Endothelial cell of umbilical vein (primary cell): ENCODE results near the gene JARID2.

Experiments used
- EZH2 ChIP-seq: IDR thresholded peaks from 2 replicates; pipeline ENCODE4 v1.6.1; 2012; ENCODE audit warnings: borderline replicate concordance, low read depth, mild to moderate bottlenecking, moderate library complexity, low read length, inconsistent platforms; ENCODE audit not compliant: severe bottlenecking
- FOS ChIP-seq: IDR thresholded peaks from 2 replicates; pipeline ENCODE4 v1.6.1; 2011; ENCODE audit warnings: mild to moderate bottlenecking, low read length, moderate library complexity, borderline replicate concordance; ENCODE audit not compliant: insufficient read depth
- GATA2 ChIP-seq: IDR thresholded peaks from 2 replicates; pipeline ENCODE4 v1.7.0; 2011; ENCODE audit warnings: low read depth, mild to moderate bottlenecking, moderate library complexity, mixed read lengths, low read length; ENCODE audit not compliant: insufficient read length, insufficient read depth
- JUN ChIP-seq: IDR thresholded peaks from 2 replicates; pipeline ENCODE4 v1.6.1; 2011; ENCODE audit warnings: borderline replicate concordance, low read depth; ENCODE audit not compliant: insufficient read length, insufficient read depth
- MAX ChIP-seq: IDR thresholded peaks from 2 replicates; pipeline ENCODE4 v1.6.1; 2011; ENCODE audit not compliant: insufficient read depth, insufficient read length
- MYC ChIP-seq: IDR thresholded peaks from one replicate; pipeline ENCODE4 v1.6.1; 2011; ENCODE audit warnings: mild to moderate bottlenecking, low read depth, low read length
- POLR2A ChIP-seq: IDR thresholded peaks from 2 replicates; pipeline ENCODE4 v1.6.1; 2012; ENCODE audit warnings: low read depth, mild to moderate bottlenecking, control low read depth, low read length
- POLR2AphosphoS5 ChIP-seq: IDR thresholded peaks from 2 replicates; pipeline ENCODE4 v1.6.1; 2012; ENCODE audit warnings: low read depth, mild to moderate bottlenecking, control low read depth, low read length, moderate library complexity; ENCODE audit not compliant: insufficient read depth
- TF ChIP-seq, protein P1 (sequence below), 2 donors: IDR thresholded peaks; 1 replicate in 1 of 2; 2 replicates in 1 of 2; pipeline ENCODE4 v1.5.1; 2011; ENCODE audit warnings: low read length in 2 of 2, mild to moderate bottlenecking in 2 of 2, moderate library complexity in 2 of 2, control low read depth in 1 of 2, inconsistent platforms in 1 of 2, low read depth in 1 of 2; ENCODE audit not compliant: insufficient read depth in 1 of 2; ENCODE audit errors: extremely low read depth in 1 of 2

DNA sequence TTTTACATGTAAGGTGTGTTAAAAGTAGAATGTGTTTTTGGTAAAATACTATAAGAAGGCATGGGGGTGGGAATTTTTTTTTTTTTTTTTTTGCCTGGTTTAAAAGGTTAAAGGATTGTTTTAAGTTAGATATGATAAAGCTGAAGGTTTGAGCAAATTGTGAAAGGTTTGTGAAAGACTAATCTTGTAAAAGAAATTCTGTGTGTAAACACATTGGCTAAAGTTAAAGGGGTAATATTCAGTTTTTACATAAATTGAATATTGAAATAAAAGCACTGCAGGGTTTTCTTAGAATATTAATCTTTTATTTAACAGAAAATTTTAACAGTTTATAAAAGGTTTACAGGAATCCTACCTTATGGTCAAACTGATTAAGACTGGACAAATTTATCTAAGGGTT lies 311.3 kb downstream of the JARID2 start:
- TF ChIP-seq, protein P1, sequence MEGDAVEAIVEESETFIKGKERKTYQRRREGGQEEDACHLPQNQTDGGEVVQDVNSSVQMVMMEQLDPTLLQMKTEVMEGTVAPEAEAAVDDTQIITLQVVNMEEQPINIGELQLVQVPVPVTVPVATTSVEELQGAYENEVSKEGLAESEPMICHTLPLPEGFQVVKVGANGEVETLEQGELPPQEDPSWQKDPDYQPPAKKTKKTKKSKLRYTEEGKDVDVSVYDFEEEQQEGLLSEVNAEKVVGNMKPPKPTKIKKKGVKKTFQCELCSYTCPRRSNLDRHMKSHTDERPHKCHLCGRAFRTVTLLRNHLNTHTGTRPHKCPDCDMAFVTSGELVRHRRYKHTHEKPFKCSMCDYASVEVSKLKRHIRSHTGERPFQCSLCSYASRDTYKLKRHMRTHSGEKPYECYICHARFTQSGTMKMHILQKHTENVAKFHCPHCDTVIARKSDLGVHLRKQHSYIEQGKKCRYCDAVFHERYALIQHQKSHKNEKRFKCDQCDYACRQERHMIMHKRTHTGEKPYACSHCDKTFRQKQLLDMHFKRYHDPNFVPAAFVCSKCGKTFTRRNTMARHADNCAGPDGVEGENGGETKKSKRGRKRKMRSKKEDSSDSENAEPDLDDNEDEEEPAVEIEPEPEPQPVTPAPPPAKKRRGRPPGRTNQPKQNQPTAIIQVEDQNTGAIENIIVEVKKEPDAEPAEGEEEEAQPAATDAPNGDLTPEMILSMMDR (IDR thresholded peaks at IDR 0.05; ENCODE audit: extremely low read depth in 1 of 2, insufficient read depth in 1 of 2, low read depth in 1 of 2, low read length in 2 of 2) = no peak
- TF ChIP-seq POLR2AphosphoS5 = no peak
- TF ChIP-seq MAX = no peak
- TF ChIP-seq POLR2A = no peak
- no peak for TF ChIP-seq EZH2
- no peak for TF ChIP-seq JUN
- no peak for TF ChIP-seq MYC
- no peak for TF ChIP-seq FOS
- no peak for TF ChIP-seq GATA2
